ENCODE measurements around the gene RGL3. TPM values are rescaled to one million over a fixed set of nuclear protein-coding genes. Genes with fewer than 3 reads are reported as not detected.

Gene RGL3
- total and polyA plus RNA-seq, 9 of the 15 experiments (the other 6 are each of a cell fraction or from before 2014, with no cell fraction given) = 0.12 to 0.61 (median 0.32) TPM; not detected in 4

- TF ChIP-seq TFAP4 (CRISPR knock-in tag; IDR thresholded peaks at IDR 0.05; ENCODE audit: borderline replicate concordance) = peak; percentile 95
- no peak for TF ChIP-seq ZNF23 (CRISPR knock-in tag; IDR thresholded peaks at IDR 0.05)
- no peak for TF ChIP-seq BRF2 (IDR thresholded peaks at IDR 0.05; ENCODE audit: borderline replicate concordance, insufficient read depth, insufficient read length)
- TF ChIP-seq ZFP30 (CRISPR knock-in tag; IDR thresholded peaks at IDR 0.05; ENCODE audit: borderline replicate concordance) = no peak
- no peak for TF ChIP-seq NCOA2 (IDR thresholded peaks at IDR 0.05; ENCODE audit: partially characterized antibody in 2 of 2)
- TF ChIP-seq CREB5 (CRISPR knock-in tag; IDR thresholded peaks at IDR 0.05) = no peak
- TF ChIP-seq TSHZ1 (CRISPR knock-in tag; IDR thresholded peaks at IDR 0.05) = no peak
- TF ChIP-seq ZNF518B (CRISPR knock-in tag; IDR thresholded peaks at IDR 0.05) = no peak
- no peak for TF ChIP-seq SETDB1 (IDR thresholded peaks at IDR 0.05; ENCODE audit: low read length)
- TF ChIP-seq GABPA (tag; conservative IDR thresholded peaks at IDR 0.05; ENCODE audit: low read depth) = no peak
- TF ChIP-seq VEZF1 (CRISPR knock-in tag; IDR thresholded peaks at IDR 0.05) = peak; percentile 88
- TF ChIP-seq MYC (IDR thresholded peaks at IDR 0.05; ENCODE audit: low read depth, low read length) = peak; percentile 57; the same call in 1 of the 2 replicates
- 0 out of 2 replicates have a peak, but pooled peaks have one; percentile 61 for TF ChIP-seq MYC (CRISPR knock-in tag; IDR thresholded peaks at IDR 0.05; ENCODE audit: borderline replicate concordance, low read depth)
Observed at GRCh38 chr19:11382898-11383705, 36.0 kb downstream of the RGL3 start (continued).
